ENCODE data around the gene RPS19BP1. TPM values are rescaled to one million over a fixed set of nuclear protein-coding genes. Genes with fewer than 3 reads are reported as not detected.

Gene RPS19BP1
- total RNA-seq, 1 donor from 2014 or later, result 58.7 TPM

GRCh38 chr22:39527481-39527961 lies 5.0 kb downstream of the RPS19BP1 start:
- H3K36me3 Mint-ChIP-seq (ENCODE audit: low read depth, unreplicated experiment), result peaks cover 27% of the 10 kb centered on the region
- peaks cover 32% of the 10 kb centered on the region for H3K4me1 ChIP-seq (ENCODE audit: insufficient read depth, low read length)
- no peak overlapping the region for H3K9ac ChIP-seq (ENCODE audit: low read length)
- no peaks in the 10 kb centered on the region for H3K27me3 ChIP-seq (ENCODE audit: insufficient read depth, low read length)
- no peaks in the 10 kb centered on the region for H3K9me3 Mint-ChIP-seq (ENCODE audit: unreplicated experiment)
- DNase-seq (ENCODE audit: low read depth) (no peak), FAIRE-seq (no peak)
- H3K27ac Mint-ChIP-seq (ENCODE audit: unreplicated experiment), result no peak overlapping the region
- TF ChIP-seq EZH2 (IDR thresholded peaks at IDR 0.05; ENCODE audit: insufficient read depth, low read length) (no peak), CTCF (IDR thresholded peaks at IDR 0.05; ENCODE audit: insufficient read depth, low read depth, low read length) (no peak)
- peaks cover 30% of the 10 kb centered on the region for H3K4me1 Mint-ChIP-seq (ENCODE audit: low read depth, unreplicated experiment)
- H3K27ac ChIP-seq (ENCODE audit: low read depth, low read length), result no peak overlapping the region
- H3K4me2 ChIP-seq (ENCODE audit: low read length), result no peak overlapping the region
- no peaks in the 10 kb centered on the region for H3K9me3 ChIP-seq (ENCODE audit: insufficient read depth, low read depth, low read length)
- H3K4me3 Mint-ChIP-seq (ENCODE audit: unreplicated experiment), result no peak overlapping the region
- H3K36me3 ChIP-seq (ENCODE audit: insufficient read depth, low read length), result peaks cover 26% of the 10 kb centered on the region
- peaks cover 91% of the 10 kb centered on the region for H4K20me1 ChIP-seq (ENCODE audit: insufficient read depth, low read length)
- H3K79me2 ChIP-seq (ENCODE audit: insufficient read depth, low read length), result peaks cover 73% of the 10 kb centered on the region
- no peak overlapping the region for H2AFZ ChIP-seq (ENCODE audit: low read depth, low read length)
- H3K4me3 ChIP-seq (ENCODE audit: insufficient read depth, low read depth, low read length), result no peak overlapping the region
- no peaks in the 10 kb centered on the region for H3K27me3 Mint-ChIP-seq (ENCODE audit: low read depth, unreplicated experiment)

- Mint-ChIP-seq H3K27ac (ENCODE audit: unreplicated experiment) (no peak overlapping the region), H3K9me3 (ENCODE audit: unreplicated experiment) (no peaks in the 10 kb centered on the region), H3K4me1 (ENCODE audit: low read depth, unreplicated experiment) (peaks cover 34% of the 10 kb centered on the region), H3K27me3 (ENCODE audit: low read depth, unreplicated experiment) (no peaks in the 10 kb centered on the region), H3K36me3 (ENCODE audit: low read depth, unreplicated experiment) (peaks cover 35% of the 10 kb centered on the region), H3K4me3 (ENCODE audit: unreplicated experiment) (no peak overlapping the region)
- TF ChIP-seq EZH2 (IDR thresholded peaks at IDR 0.05; ENCODE audit: insufficient read depth, low read length), result no peak
- TF ChIP-seq CTCF (IDR thresholded peaks at IDR 0.05; ENCODE audit: insufficient read depth, low read depth, low read length), result no peak
- H3K36me3 ChIP-seq (ENCODE audit: insufficient read depth, low read length), result peaks cover 29% of the 10 kb centered on the region
- H3K4me1 ChIP-seq (ENCODE audit: insufficient read depth, low read length), result peaks cover 29% of the 10 kb centered on the region
- H3K27ac ChIP-seq (ENCODE audit: low read depth, low read length), result no peak overlapping the region
- no peaks in the 10 kb centered on the region for H3K27me3 ChIP-seq (ENCODE audit: insufficient read depth, low read length)
- FAIRE-seq (no peak), DNase-seq (ENCODE audit: low read depth) (no peak)
- no peaks in the 10 kb centered on the region for H3K9me3 ChIP-seq (ENCODE audit: insufficient read depth, low read depth, low read length)
- H3K4me3 ChIP-seq (ENCODE audit: insufficient read depth, low read depth, low read length), result no peak overlapping the region
- H3K79me2 ChIP-seq (ENCODE audit: insufficient read depth, low read length), result peaks cover 73% of the 10 kb centered on the region
- no peak overlapping the region for H3K9ac ChIP-seq (ENCODE audit: low read length)
- no peak overlapping the region for H2AFZ ChIP-seq (ENCODE audit: low read depth, low read length)
- peaks cover 95% of the 10 kb centered on the region for H4K20me1 ChIP-seq (ENCODE audit: insufficient read depth, low read length)
- H3K4me2 ChIP-seq (ENCODE audit: low read length), result no peak overlapping the region
Observed at GRCh38 chr22:39526736-39527171, 5.8 kb downstream of the RPS19BP1 start.

GRCh38 chr22:39525658-39525975 lies 6.9 kb downstream of the RPS19BP1 start:
- H4K20me1 ChIP-seq (ENCODE audit: insufficient read depth, low read length), result peaks cover 94% of the 10 kb centered on the region
- H3K9me3 ChIP-seq (ENCODE audit: insufficient read depth, low read depth, low read length), result no peaks in the 10 kb centered on the region
- H3K4me2 ChIP-seq (ENCODE audit: low read length), result no peak overlapping the region
- TF ChIP-seq EZH2 (IDR thresholded peaks at IDR 0.05; ENCODE audit: insufficient read depth, low read length) (no peak), CTCF (IDR thresholded peaks at IDR 0.05; ENCODE audit: insufficient read depth, low read depth, low read length) (no peak)
- no peaks in the 10 kb centered on the region for H3K9me3 Mint-ChIP-seq (ENCODE audit: unreplicated experiment)
- peaks cover 17% of the 10 kb centered on the region for H3K4me1 ChIP-seq (ENCODE audit: insufficient read depth, low read length)
- H3K27ac Mint-ChIP-seq (ENCODE audit: unreplicated experiment), result peak overlapping the region; percentile 77
- peaks cover 42% of the 10 kb centered on the region for H3K36me3 Mint-ChIP-seq (ENCODE audit: low read depth, unreplicated experiment)
- DNase-seq (ENCODE audit: low read depth) (no peak), FAIRE-seq (no peak)
- H3K36me3 ChIP-seq (ENCODE audit: insufficient read depth, low read length), result peaks cover 36% of the 10 kb centered on the region
- no peaks in the 10 kb centered on the region for H3K27me3 Mint-ChIP-seq (ENCODE audit: low read depth, unreplicated experiment)
- H3K27me3 ChIP-seq (ENCODE audit: insufficient read depth, low read length), result no peaks in the 10 kb centered on the region
- H3K4me3 ChIP-seq (ENCODE audit: insufficient read depth, low read depth, low read length), result no peak overlapping the region
- peaks cover 28% of the 10 kb centered on the region for H3K4me1 Mint-ChIP-seq (ENCODE audit: low read depth, unreplicated experiment)
- H3K79me2 ChIP-seq (ENCODE audit: insufficient read depth, low read length), result peaks cover 73% of the 10 kb centered on the region
- peak overlapping the region; percentile 72 for H3K4me3 Mint-ChIP-seq (ENCODE audit: unreplicated experiment)
- H3K9ac ChIP-seq (ENCODE audit: low read length), result no peak overlapping the region
- H2AFZ ChIP-seq (ENCODE audit: low read depth, low read length), result no peak overlapping the region
- no peak overlapping the region for H3K27ac ChIP-seq (ENCODE audit: low read depth, low read length)

Data from astrocyte (in vitro differentiated cells and primary cell).